ENCODE results near the gene MORN1. TPM values are rescaled to one million over a fixed set of nuclear protein-coding genes. Genes with fewer than 3 reads are reported as not detected.

The MORN1 gene
- total and polyA plus RNA-seq, 2 of the 4 experiments (the other 2 are of a cell fraction), result 3.0 to 4.2 TPM

- Histone ChIP-seq H2AK5ac (ENCODE audit: low read depth, low read length) (no peak overlapping the region), H3K4me3 (ENCODE audit: insufficient read depth, low read depth, low read length) (no peak overlapping the region), H3K18ac (ENCODE audit: low read depth, low read length) (no peak overlapping the region), H4K5ac (ENCODE audit: low read depth, low read length) (no peak overlapping the region), H3K56ac (ENCODE audit: extremely low read depth, insufficient read depth, low read length) (no peak overlapping the region), H3K27ac (ENCODE audit: insufficient read depth, low read length) (no peak overlapping the region), H4K20me1 (ENCODE audit: insufficient read depth, low read length) (no peaks in the 10 kb centered on the region), H3K4me2 (ENCODE audit: low read depth, low read length) (no peak overlapping the region), H3K23ac (ENCODE audit: low read depth, low read length) (no peak overlapping the region), H2AK9ac (replicated peaks; ENCODE audit: low read depth, low read length, poor library complexity) (no peak overlapping the region), H3K9me1 (ENCODE audit: insufficient read depth, low read length) (no peaks in the 10 kb centered on the region), H3K36me3 (ENCODE audit: control insufficient read depth, insufficient read depth, low read length) (no peaks in the 10 kb centered on the region), H3K4ac (ENCODE audit: low read depth, low read length) (no peak overlapping the region), H2BK20ac (ENCODE audit: low read depth, low read length) (no peak overlapping the region), H3K27me3 (ENCODE audit: control insufficient read depth, insufficient read depth, low read length) (no peaks in the 10 kb centered on the region), H4K8ac (ENCODE audit: low read depth in 2 of 2, low read length in 2 of 2) (no peak overlapping the region), H2BK120ac (ENCODE audit: low read depth, low read length) (no peak overlapping the region), H4K91ac (ENCODE audit: insufficient read depth, low read depth, low read length) (no peak overlapping the region), H2BK15ac (ENCODE audit: low read depth, low read length) (no peak overlapping the region), H3K4me1 (ENCODE audit: control insufficient read depth, insufficient read depth, low read length) (0 out of 2 replicates have a peak, but pooled peaks cover 3% of the 10 kb centered on the region), H3K9ac (ENCODE audit: low read depth, low read length) (no peak overlapping the region), H3K9me3 (ENCODE audit: control insufficient read depth, insufficient read depth, low read length) (no peaks in the 10 kb centered on the region), H2BK5ac (ENCODE audit: low read depth, low read length, poor library complexity, severe bottlenecking) (no peak overlapping the region), H3K14ac (replicated peaks; ENCODE audit: low read depth, low read length) (no peak overlapping the region), H2AFZ (replicated peaks; ENCODE audit: low read length, poor library complexity) (no peak overlapping the region), H3K79me1 (ENCODE audit: low read depth in 1 of 2, low read length in 2 of 2) (no peaks in the 10 kb centered on the region)
- CTCF ChIA-PET, result no interaction called here
- no TSS peak for BruUV-seq (replicated peaks)
- intact Hi-C loops (cut with micrococcal nuclease), result no loop called here
- dilution Hi-C loops (cut with HindIII; ENCODE audit: low sequenced_read_pairs, unreplicated experiment), result no loop called here
- in situ Hi-C loops (cut with MboI; ENCODE audit: low sequenced_read_pairs), result loop anchor here (25.0 kb wide), 1 partner anchor 402 kb away; no protein-coding TSS in a partner anchor
- no CpG with 5 or more reads among the region's 2 CpGs for WGBS, 2 experiments (ENCODE audit: extremely low coverage in 2 of 2, insufficient read length in 1 of 2)
- POLR2A ChIA-PET (ENCODE audit: unreplicated experiment), result no interaction called here
- TF ChIP-seq MAZ (IDR thresholded peaks at IDR 0.05; ENCODE audit: borderline replicate concordance, low read depth, low read length) (no peak), RAD21 (IDR thresholded peaks at IDR 0.05; ENCODE audit: low read length) (no peak), CEBPB (IDR thresholded peaks at IDR 0.05; ENCODE audit: low read depth, low read length) (no peak), RCOR1 (IDR thresholded peaks at IDR 0.05; ENCODE audit: insufficient replicate concordance, low read length) (no peak), NFE2L2 (IDR thresholded peaks at IDR 0.05; ENCODE audit: low read depth, low read length) (no peak), USF2 (IDR thresholded peaks at IDR 0.05; ENCODE audit: low read depth, low read length) (no peak), MAFK (IDR thresholded peaks at IDR 0.05; ENCODE audit: low read depth, low read length) (no peak), BHLHE40 (IDR thresholded peaks at IDR 0.05; ENCODE audit: low read depth, low read length) (no peak), CTCF (conservative IDR thresholded peaks at IDR 0.05; ENCODE audit: low read depth, low read length) (no peak), POLR2A (IDR thresholded peaks at IDR 0.05; ENCODE audit: low read depth, low read length) (no peak), ELK1 (IDR thresholded peaks at IDR 0.05; ENCODE audit: borderline replicate concordance, low read depth, low read length) (no peak), RFX5 (IDR thresholded peaks at IDR 0.05; ENCODE audit: low read depth, low read length) (no peak), SMC3 (IDR thresholded peaks at IDR 0.05; ENCODE audit: low read depth, low read length) (no peak), CHD1 (IDR thresholded peaks at IDR 0.05; ENCODE audit: low read depth, low read length) (no peak), FOS (IDR thresholded peaks at IDR 0.05; ENCODE audit: low read depth, low read length) (no peak)
- DNase-seq (no peak), ATAC-seq (ENCODE audit: low read depth) (no peak)
Measured at GRCh38 chr1:2363847-2364513, 27.4 kb downstream of the MORN1 start.

All from IMR-90 (cell line).